K562 (cell line): Measurements from ENCODE around the gene NECTIN1. TPM values are rescaled to one million over a fixed set of nuclear protein-coding genes. Genes with fewer than 3 reads are reported as not detected.

ENCODE experiments used
- ATAC-seq: fragments of 200-7000 bp; cut with Tn5 transposase; 3 replicates; pipeline ENCODE4 v1.9.1; 2020; ENCODE audit warnings: moderate library complexity
- BruUV-seq: library from RNA; stranded (reverse); fragments of 400-500 nt; replicated peaks from 2 replicates; lab custom pipeline; 2021; lab: Mats Ljungman, UMichigan
- CTCF ChIA-PET: fragments of 300-600 bp; formaldehyde crosslinking; extraction: SDS; loops from one replicate; lab custom pipeline; 2021; ENCODE audit warnings: low intra/inter-chr PET ratio; lab: Yijun Ruan, JAX
- POLR2A ChIA-PET: fragments of 300-600, 350-650 bp; sonication (Branson Sonifier 250); formaldehyde crosslinking; extraction: SDS; loops from one replicate; lab custom pipeline; 2021; ENCODE audit warnings: antibody characterized with exemption, inconsistent platforms; lab: Yijun Ruan, JAX
- DNase-seq, 4 experiments: peaks; one replicate each; pipeline versions ENCODE4 v3.0.0 to v3.0.0-alpha.2; 2011 to 2018; ENCODE audit warnings: low spot score in 3 of 4, mixed read lengths in 3 of 4; ENCODE audit errors: extremely low read depth in 1 of 4
- FAIRE-seq: peaks from 2 replicates; lab custom pipeline; 2011; peaks lifted over from hg19 to GRCh38; lab: Jason Lieb, UNC
- H2AFZ ChIP-seq: 2 replicates; pipeline ENCODE4 v1.6.0; 2011; ENCODE audit warnings: low read depth, low read length, control low read depth, inconsistent platforms
- H3K27ac ChIP-seq: fragments of 200-600 bp; 3 replicates; pipeline ENCODE4 v1.8.0; 2011; ENCODE audit warnings: low read depth, mild to moderate bottlenecking, control low read depth, inconsistent platforms, low read length, moderate library complexity, mixed read lengths; ENCODE audit errors: extremely low read depth
- H3K27me3 ChIP-seq, 2 experiments: fragments of 300-600 bp in 1 of 2; 2 replicates in 1 of 2; 3 replicates in 1 of 2; pipeline versions ENCODE4 v1.6.0 to v1.8.0; 2011; ENCODE audit warnings: inconsistent platforms in 2 of 2, low read length in 2 of 2, mild to moderate bottlenecking in 1 of 2, mixed read lengths in 1 of 2, moderate library complexity in 1 of 2; ENCODE audit not compliant: control insufficient read depth in 2 of 2, insufficient read depth in 2 of 2
- H3K36me3 ChIP-seq: fragments of 300-600 bp; 3 replicates; pipeline ENCODE4 v1.8.0; 2011; ENCODE audit warnings: mild to moderate bottlenecking, low read length, inconsistent platforms; ENCODE audit not compliant: control insufficient read depth, insufficient read depth
- H3K4me1 ChIP-seq, 2 experiments: fragments of 200-600 bp in 1 of 2; replicated peaks in 1 of 2; 2 replicates in 1 of 2; 3 replicates in 1 of 2; pipeline versions ENCODE4 v1.5.1 to v1.8.0; 2011; ENCODE audit warnings: inconsistent platforms in 2 of 2, low read length in 2 of 2, mild to moderate bottlenecking in 1 of 2, mixed read lengths in 1 of 2, moderate library complexity in 1 of 2; ENCODE audit not compliant: control insufficient read depth in 2 of 2, insufficient read depth in 2 of 2
- H3K4me2 ChIP-seq: 2 replicates; pipeline ENCODE4 v1.6.1; 2011; ENCODE audit warnings: low read length, control low read depth, inconsistent platforms, mixed read lengths; ENCODE audit not compliant: insufficient read depth
- H3K4me3 ChIP-seq: fragments of 200-600 bp; sonication (generic), shearing (Covaris generic); 2 replicates; pipeline ENCODE4 v1.5.1; 2016; ENCODE audit warnings: control low read depth, inconsistent platforms
- H3K79me2 ChIP-seq: fragments of 200-600 bp; 3 replicates; pipeline ENCODE4 v1.8.0; 2011; ENCODE audit warnings: low read length, inconsistent platforms; ENCODE audit not compliant: control insufficient read depth, insufficient read depth
- H3K9ac ChIP-seq, 2 experiments: 2 replicates each; pipeline versions ENCODE4 v1.6.0 to v1.6.1; 2011; ENCODE audit warnings: low read depth in 2 of 2, low read length in 2 of 2, control low read depth in 1 of 2, inconsistent platforms in 1 of 2, mild to moderate bottlenecking in 1 of 2, mixed read lengths in 1 of 2; ENCODE audit not compliant: insufficient read depth in 1 of 2
- H3K9me1 ChIP-seq: one replicate; pipeline ENCODE4 v1.6.0; 2011; ENCODE audit warnings: inconsistent platforms, mild to moderate bottlenecking, low read length, moderate library complexity; ENCODE audit not compliant: control insufficient read depth, insufficient read depth
- H3K9me3 ChIP-seq: replicated peaks from 2 replicates; pipeline ENCODE4 v1.5.1; 2011; ENCODE audit warnings: low read depth, low read length, inconsistent platforms; ENCODE audit not compliant: control insufficient read depth, insufficient read depth
- H4K20me1 ChIP-seq: replicated peaks from 2 replicates; pipeline ENCODE4 v1.6.1; 2011; ENCODE audit warnings: low read length, inconsistent platforms, mixed read lengths; ENCODE audit not compliant: control insufficient read depth, insufficient read depth
- STAG1 ChIP-seq: sonication (generic); formaldehyde crosslinking; IDR thresholded peaks from 2 replicates; pipeline ENCODE4 v1.5.0; 2020; ENCODE audit warnings: missing genetic modification reagents, borderline replicate concordance
- ZNF311 ChIP-seq: fragments of 250-450 bp; sonication (Bioruptor Pico); IDR thresholded peaks from 2 replicates; pipeline ENCODE4 v1.4.0; 2020; ENCODE audit warnings: mild to moderate bottlenecking, moderate library complexity
- ZNF507 ChIP-seq: conservative IDR thresholded peaks from 2 replicates; pipeline ENCODE4 v1.6.1; 2017; ENCODE audit warnings: missing genetic modification characterization, missing compliant biosample characterization
- WGBS: fragments of 100-300 bp; shearing (Covaris generic); methylation state at CpG from one replicate; pipeline ENCODE4 v1.1.6; 2016; ENCODE audit warnings: low coverage, mixed read lengths; ENCODE audit not compliant: insufficient coverage; ENCODE audit errors: missing lambda C conversion rate; 5-methylcytosine and 5-hydroxymethylcytosine counted together
- in situ Hi-C: fragments of 300-500 bp; cut with MboI; formaldehyde crosslinking; loops from 4 replicates; pipeline ENCODE4 v1.15.0; 2018; ENCODE audit warnings: inconsistent platforms, mixed read lengths
- intact Hi-C: fragments of 100-400 bp; cut with micrococcal nuclease; formaldehyde crosslinking; loops from 2 replicates; pipeline ENCODE4 v1.14.2; 2022
- polyA plus RNA-seq, 8 experiments: library from polyadenylated mRNA; depleted of rRNA in 4 of 8; stranded (reverse) in 5 of 8; unstranded in 3 of 8; fragments of >200 nt; fragmentation: Nextera tagmentation in 2 of 8; fragmentation: Illumina TruSeq in 1 of 8; extraction: Ambion mirVana in 2 of 8; extraction: Trizol in 1 of 8; gene quantifications; 2 replicates each; pipeline versions ENCODE4 v1.2.1 to v1.2.3, GENCODE V29; 2011 to 2014; ENCODE audit warnings: inconsistent platforms in 1 of 8, missing spikeins in 1 of 8
- total RNA-seq, 7 experiments: library from RNA; depleted of rRNA in 6 of 7; stranded (reverse); fragments of >200 nt in 6 of 7; fragmentation: Illumina TruSeq in 2 of 7; extraction: Trizol in 2 of 7; gene quantifications; 2 replicates each; pipeline versions ENCODE4 v1.2.1 to v1.2.3, GENCODE V29; 2011 to 2021; ENCODE audit warnings: low replicate concordance in 1 of 7
- TF ChIP-seq, protein P1 (sequence below): sonication (generic); formaldehyde crosslinking; IDR thresholded peaks from 2 replicates; pipeline ENCODE4 v1.5.0; 2020; ENCODE audit warnings: missing genetic modification reagents

The NECTIN1 gene
- total and polyA plus RNA-seq, 9 of the 15 experiments (the other 6 are each of a cell fraction or from before 2014, with no cell fraction given), result 0.09 to 0.53 (median 0.23) TPM; not detected in 2

DNA sequence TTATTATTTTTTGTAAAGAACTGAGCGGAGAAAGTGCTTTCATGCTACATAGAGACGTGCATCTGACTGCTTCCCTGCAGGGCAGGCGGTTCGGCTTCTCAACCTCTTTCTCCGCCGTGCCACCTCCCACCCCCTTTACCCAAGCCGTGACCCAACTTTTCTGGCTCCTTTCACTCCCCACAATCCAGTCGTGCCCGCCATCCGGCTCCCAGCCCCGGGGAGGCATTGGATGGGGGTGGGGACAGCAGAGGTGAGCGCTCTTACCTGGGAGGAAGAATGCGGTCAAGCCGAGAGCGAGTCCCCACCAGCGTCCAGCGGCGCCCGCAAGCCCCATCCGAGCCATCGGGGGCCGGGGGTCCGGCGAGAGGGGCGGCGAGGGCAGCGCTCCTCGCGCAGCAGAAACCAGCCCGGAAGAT is 781 bp downstream of the NECTIN1 start:
- no peaks in the 10 kb centered on the region for H3K79me2 ChIP-seq
- peaks cover 24 to 58% of the 10 kb centered on the region in 2 experiments; a peak in 3 of 5 replicates for H3K27me3 ChIP-seq
- H3K36me3 ChIP-seq, result no peaks in the 10 kb centered on the region
- H3K9ac ChIP-seq, result no peak overlapping the region
- no peaks in the 10 kb centered on the region for H3K9me3 ChIP-seq
- H4K20me1 ChIP-seq, result no peaks in the 10 kb centered on the region
- H2AFZ ChIP-seq, result no peak overlapping the region
- no peak overlapping the region for H3K4me2 ChIP-seq
- TF ChIP-seq ZNF507 (tag), result no peak
- TF ChIP-seq STAG1, result no peak
- TF ChIP-seq, protein P1, sequence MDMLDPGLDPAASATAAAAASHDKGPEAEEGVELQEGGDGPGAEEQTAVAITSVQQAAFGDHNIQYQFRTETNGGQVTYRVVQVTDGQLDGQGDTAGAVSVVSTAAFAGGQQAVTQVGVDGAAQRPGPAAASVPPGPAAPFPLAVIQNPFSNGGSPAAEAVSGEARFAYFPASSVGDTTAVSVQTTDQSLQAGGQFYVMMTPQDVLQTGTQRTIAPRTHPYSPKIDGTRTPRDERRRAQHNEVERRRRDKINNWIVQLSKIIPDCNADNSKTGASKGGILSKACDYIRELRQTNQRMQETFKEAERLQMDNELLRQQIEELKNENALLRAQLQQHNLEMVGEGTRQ (CRISPR knock-in tag), result no peak
- TF ChIP-seq ZNF311, result no peak
- DNase-seq, result no peak
- ATAC-seq, result no peak
- no peaks in the 10 kb centered on the region for H3K9me1 ChIP-seq
- CTCF ChIA-PET, result interaction anchor here (1.5 kb wide), 1 partner anchor 55 kb away, joined by 5 read pairs; no protein-coding TSS in a partner anchor
- POLR2A ChIA-PET, result no interaction called here
- BruUV-seq, result no TSS peak
- intact Hi-C loops, result loop anchor here (2.0 to 5.0 kb wide), 3 partner anchors 61 to 379 kb away; no protein-coding TSS in a partner anchor
- no peak overlapping the region for H3K27ac ChIP-seq
- WGBS, result 21% methylated on average over 26 of the region's 30 CpGs
- peaks cover 0 to 25% of the 10 kb centered on the region in 2 experiments; a peak in 2 of 5 replicates for H3K4me1 ChIP-seq
- no peak for FAIRE-seq
- in situ Hi-C loops, result no loop called here
- no peak overlapping the region for H3K4me3 ChIP-seq
